ENCODE data around the gene SLC4A1.

Gene SLC4A1

GRCh38 chr17:44284024-44284400 lies 16.1 kb upstream of the SLC4A1 start:
- DNase-seq (ENCODE audit: low read depth in 4 of 4, low spot score in 1 of 4): no peak

- DNase-seq (ENCODE audit: low read depth in 4 of 4, low spot score in 1 of 4): no peak
Measured at GRCh38 chr17:44283344-44284023, 15.5 kb upstream of the SLC4A1 start.

- no peak for DNase-seq (ENCODE audit: low read depth in 4 of 4, low spot score in 1 of 4)
Measured at GRCh38 chr17:44282264-44282663, 14.3 kb upstream of the SLC4A1 start.

GRCh38 chr17:44281570-44281969 lies 13.6 kb upstream of the SLC4A1 start:
- DNase-seq (ENCODE audit: low read depth in 4 of 4, low spot score in 1 of 4): no peak

- DNase-seq (ENCODE audit: low read depth in 4 of 4, low spot score in 1 of 4): no peak
Measured at GRCh38 chr17:44280392-44280937, 12.5 kb upstream of the SLC4A1 start.

GRCh38 chr17:44279666-44280391 lies 11.9 kb upstream of the SLC4A1 start:
- DNase-seq (ENCODE audit: low read depth in 4 of 4, low spot score in 1 of 4): no peak

- no peak for DNase-seq (ENCODE audit: low read depth in 4 of 4, low spot score in 1 of 4)
Measured at GRCh38 chr17:44279346-44279665, 11.4 kb upstream of the SLC4A1 start.

- DNase-seq (ENCODE audit: low read depth in 4 of 4, low spot score in 1 of 4): no peak
Measured at GRCh38 chr17:44277976-44278375, 10.0 kb upstream of the SLC4A1 start.

GRCh38 chr17:44273607-44274006 lies 5.7 kb upstream of the SLC4A1 start:
- no peak for DNase-seq (ENCODE audit: low read depth in 4 of 4, low spot score in 1 of 4)

- DNase-seq (ENCODE audit: low read depth in 4 of 4, low spot score in 1 of 4): no peak
Measured at GRCh38 chr17:44272954-44273353, 5.0 kb upstream of the SLC4A1 start.

GRCh38 chr17:44272321-44272951 lies 4.5 kb upstream of the SLC4A1 start:
- no peak for DNase-seq (ENCODE audit: low read depth in 4 of 4, low spot score in 1 of 4)

- no peak for DNase-seq (ENCODE audit: low read depth in 4 of 4, low spot score in 1 of 4)
Measured at GRCh38 chr17:44269535-44270240, 1.8 kb upstream of the SLC4A1 start.

- no peak for DNase-seq (ENCODE audit: low read depth in 4 of 4, low spot score in 1 of 4)
Measured at GRCh38 chr17:44268709-44269534, 987 bp upstream of the SLC4A1 start.

GRCh38 chr17:44267165-44267455 lies 825 bp downstream of the SLC4A1 start:
- no peak for DNase-seq (ENCODE audit: low read depth in 4 of 4, low spot score in 1 of 4)

- no peak for DNase-seq (ENCODE audit: low read depth in 4 of 4, low spot score in 1 of 4)
Measured at GRCh38 chr17:44266402-44267164, 1.4 kb downstream of the SLC4A1 start.

GRCh38 chr17:44263345-44263902 lies 4.5 kb downstream of the SLC4A1 start:
- no peak for DNase-seq (ENCODE audit: low read depth in 4 of 4, low spot score in 1 of 4)

GRCh38 chr17:44262654-44263225 lies 5.2 kb downstream of the SLC4A1 start:
- no peak for DNase-seq (ENCODE audit: low read depth in 4 of 4, low spot score in 1 of 4)

GRCh38 chr17:44260296-44260695 lies 7.6 kb downstream of the SLC4A1 start:
- no peak for DNase-seq (ENCODE audit: low read depth in 4 of 4, low spot score in 1 of 4)

- no peak for DNase-seq (ENCODE audit: low read depth in 4 of 4, low spot score in 1 of 4)
Measured at GRCh38 chr17:44258811-44259351, 9.1 kb downstream of the SLC4A1 start.

All from stimulated activated CD4-positive, alpha-beta T cell treated with anti-CD3 and anti-CD28 coated beads, Interleukin-1b, Interleukin-23, amount 100 ng/mL, for 24 hours (primary cell).